OCI-LY1 (cell line): ENCODE data around the gene CDKN2AIPNL.

Experiments used
- H2AFZ ChIP-seq: fragments of 200-600 bp; sonication (generic), shearing (Covaris generic); 2 replicates; pipeline ENCODE4 v1.6.0; 2014; ENCODE audit warnings: antibody characterized with exemption, mild to moderate bottlenecking, low read length
- H3F3A ChIP-seq: fragments of 200-600 bp; sonication (generic), shearing (Covaris generic); 2 replicates; pipeline ENCODE4 v1.6.0; 2014; ENCODE audit warnings: mild to moderate bottlenecking, antibody characterized with exemption, low read length, moderate library complexity; ENCODE audit not compliant: insufficient read depth
- H3K27ac ChIP-seq: fragments of 200-600 bp; sonication (generic); 2 replicates; pipeline ENCODE4 v1.5.1; 2014; ENCODE audit warnings: low read length, mixed run types, mild to moderate bottlenecking, low read depth; ENCODE audit not compliant: poor library complexity, severe bottlenecking
- H3K27me3 ChIP-seq: fragments of 200-600 bp; sonication (generic); 2 replicates; pipeline ENCODE4 v1.6.0; 2014; ENCODE audit warnings: antibody characterized with exemption, mild to moderate bottlenecking, low read length, moderate library complexity; ENCODE audit not compliant: insufficient read depth
- H3K36me3 ChIP-seq: fragments of 200-600 bp; sonication (generic); 2 replicates; pipeline ENCODE4 v1.6.1; 2014; ENCODE audit warnings: mild to moderate bottlenecking, antibody characterized with exemption, low read length, moderate library complexity, mixed read lengths; ENCODE audit not compliant: insufficient read depth
- H3K4me1 ChIP-seq: fragments of 200-600 bp; sonication (generic); 2 replicates; pipeline ENCODE4 v1.5.1; 2014; ENCODE audit warnings: mild to moderate bottlenecking, low read length, moderate library complexity; ENCODE audit not compliant: insufficient read depth, severe bottlenecking
- H3K4me2 ChIP-seq: fragments of 200-600 bp; sonication (generic), shearing (Covaris generic); 2 replicates; pipeline ENCODE4 v1.6.1; 2014; ENCODE audit warnings: low read length
- H3K4me3 ChIP-seq: fragments of 200-600 bp; sonication (generic); 2 replicates; pipeline ENCODE4 v1.5.1; 2014; ENCODE audit warnings: low read length, low read depth, mild to moderate bottlenecking, mixed read lengths; ENCODE audit not compliant: poor library complexity, severe bottlenecking
- H3K79me2 ChIP-seq: fragments of 200-600 bp; shearing (Covaris generic); 2 replicates; pipeline ENCODE4 v1.6.1; 2016; ENCODE audit warnings: mixed run types, low read length, mixed read lengths; ENCODE audit not compliant: insufficient read depth
- H3K9ac ChIP-seq: fragments of 200-600 bp; sonication (generic), shearing (Covaris generic); 2 replicates; pipeline ENCODE4 v1.6.1; 2014; ENCODE audit warnings: mild to moderate bottlenecking, low read length, mixed read lengths
- H3K9me2 ChIP-seq: fragments of 200-600 bp; sonication (generic), shearing (Covaris generic); 2 replicates; pipeline ENCODE4 v1.6.1; 2014; ENCODE audit warnings: low read depth, mild to moderate bottlenecking, low read length, mixed read lengths
- H3K9me3 ChIP-seq: fragments of 200-600 bp; shearing (Covaris generic); 2 replicates; pipeline ENCODE4 v1.6.1; 2014; ENCODE audit warnings: low read length, mixed read lengths
- H4K20me1 ChIP-seq: fragments of 200-600 bp; sonication (generic), shearing (Covaris generic); 2 replicates; pipeline ENCODE4 v1.6.0; 2016; ENCODE audit warnings: mild to moderate bottlenecking, low read length; ENCODE audit not compliant: insufficient read depth
- EZH2 ChIP-seq: fragments of 200-600 bp; sonication (generic), shearing (Covaris generic); IDR thresholded peaks from 2 replicates; pipeline ENCODE4 v1.8.0; 2017; ENCODE audit warnings: borderline replicate concordance, mixed run types, mild to moderate bottlenecking, antibody characterized with exemption, low read length, moderate library complexity, mixed read lengths
- TF ChIP-seq, protein P1 (sequence below): fragments of 200-600 bp; sonication (generic), shearing (Covaris generic); IDR thresholded peaks from 2 replicates; pipeline ENCODE4 v1.5.1; 2017; ENCODE audit warnings: mild to moderate bottlenecking, antibody characterized with exemption, low read length, moderate library complexity, mixed read lengths

The CDKN2AIPNL gene

DNA sequence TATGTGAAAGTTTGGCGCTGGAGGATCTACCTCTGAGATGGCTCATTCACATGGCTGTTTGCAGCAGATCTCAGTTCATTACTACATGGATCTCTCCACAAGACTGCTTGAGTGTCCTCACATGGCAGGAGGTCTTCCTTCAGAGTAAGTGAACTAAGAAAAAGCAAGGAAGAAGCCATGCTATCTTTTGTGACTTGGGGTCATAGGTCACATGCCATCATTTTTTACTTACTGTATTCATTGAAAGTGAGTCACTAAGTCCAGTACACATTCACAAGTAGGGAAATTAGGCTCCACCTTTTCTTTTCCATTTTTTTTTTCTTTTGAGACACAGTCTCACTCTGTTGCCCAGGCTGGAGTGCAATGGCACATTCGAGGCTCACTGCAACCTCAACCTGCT lies 8.7 kb upstream of the CDKN2AIPNL start:
- no peaks in the 10 kb centered on the region for H3K79me2 ChIP-seq
- no peaks in the 10 kb centered on the region for H3K4me1 ChIP-seq
- H4K20me1 ChIP-seq, result no peaks in the 10 kb centered on the region
- H3F3A ChIP-seq, result no peaks in the 10 kb centered on the region
- H3K9me3 ChIP-seq, result 0 out of 2 replicates have a peak, but pooled peaks cover 3% of the 10 kb centered on the region
- H3K36me3 ChIP-seq, result no peaks in the 10 kb centered on the region; the same call in 1 of the 2 replicates
- no peak overlapping the region for H3K4me2 ChIP-seq
- no peak overlapping the region for H2AFZ ChIP-seq
- no peak overlapping the region for H3K4me3 ChIP-seq
- no peak overlapping the region for H3K27ac ChIP-seq
- H3K27me3 ChIP-seq, result no peaks in the 10 kb centered on the region
- TF ChIP-seq EZH2, result no peak
- TF ChIP-seq, protein P1, sequence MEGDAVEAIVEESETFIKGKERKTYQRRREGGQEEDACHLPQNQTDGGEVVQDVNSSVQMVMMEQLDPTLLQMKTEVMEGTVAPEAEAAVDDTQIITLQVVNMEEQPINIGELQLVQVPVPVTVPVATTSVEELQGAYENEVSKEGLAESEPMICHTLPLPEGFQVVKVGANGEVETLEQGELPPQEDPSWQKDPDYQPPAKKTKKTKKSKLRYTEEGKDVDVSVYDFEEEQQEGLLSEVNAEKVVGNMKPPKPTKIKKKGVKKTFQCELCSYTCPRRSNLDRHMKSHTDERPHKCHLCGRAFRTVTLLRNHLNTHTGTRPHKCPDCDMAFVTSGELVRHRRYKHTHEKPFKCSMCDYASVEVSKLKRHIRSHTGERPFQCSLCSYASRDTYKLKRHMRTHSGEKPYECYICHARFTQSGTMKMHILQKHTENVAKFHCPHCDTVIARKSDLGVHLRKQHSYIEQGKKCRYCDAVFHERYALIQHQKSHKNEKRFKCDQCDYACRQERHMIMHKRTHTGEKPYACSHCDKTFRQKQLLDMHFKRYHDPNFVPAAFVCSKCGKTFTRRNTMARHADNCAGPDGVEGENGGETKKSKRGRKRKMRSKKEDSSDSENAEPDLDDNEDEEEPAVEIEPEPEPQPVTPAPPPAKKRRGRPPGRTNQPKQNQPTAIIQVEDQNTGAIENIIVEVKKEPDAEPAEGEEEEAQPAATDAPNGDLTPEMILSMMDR, result no peak
- no peaks in the 10 kb centered on the region for H3K9me2 ChIP-seq
- H3K9ac ChIP-seq, result no peak overlapping the region

DNA sequence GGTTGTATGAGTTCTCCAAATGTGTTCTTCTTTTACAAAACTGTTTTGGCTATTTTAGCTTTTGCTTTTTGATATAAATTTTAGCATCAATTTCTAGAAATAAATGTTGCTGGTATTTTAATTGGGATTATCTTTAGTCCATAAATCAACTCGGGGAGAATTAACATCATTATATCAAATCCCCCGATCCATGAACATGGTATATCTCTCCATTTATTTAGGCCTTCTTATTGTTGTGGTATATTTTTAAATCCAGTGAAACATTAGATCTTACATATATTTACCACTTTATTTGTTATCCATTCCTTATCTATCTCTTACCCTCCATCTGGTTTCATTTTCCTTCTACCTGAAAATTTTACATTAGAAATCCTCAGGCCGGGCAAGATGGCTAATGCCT lies 7.3 kb upstream of the CDKN2AIPNL start:
- no peak overlapping the region for H2AFZ ChIP-seq
- no peaks in the 10 kb centered on the region; the same call in 1 of the 2 replicates for H3K36me3 ChIP-seq
- H3K4me2 ChIP-seq, result no peak overlapping the region
- 0 out of 2 replicates have a peak, but pooled peaks cover 3% of the 10 kb centered on the region for H3K9me3 ChIP-seq
- H3K9me2 ChIP-seq, result no peaks in the 10 kb centered on the region
- TF ChIP-seq EZH2, result no peak
- TF ChIP-seq, protein P1, result no peak
- no peak overlapping the region for H3K4me3 ChIP-seq
- H3K79me2 ChIP-seq, result no peaks in the 10 kb centered on the region
- no peaks in the 10 kb centered on the region for H3K4me1 ChIP-seq
- H3K9ac ChIP-seq, result no peak overlapping the region
- no peak overlapping the region for H3K27ac ChIP-seq
- no peaks in the 10 kb centered on the region for H3K27me3 ChIP-seq
- no peaks in the 10 kb centered on the region for H4K20me1 ChIP-seq
- no peaks in the 10 kb centered on the region for H3F3A ChIP-seq

DNA sequence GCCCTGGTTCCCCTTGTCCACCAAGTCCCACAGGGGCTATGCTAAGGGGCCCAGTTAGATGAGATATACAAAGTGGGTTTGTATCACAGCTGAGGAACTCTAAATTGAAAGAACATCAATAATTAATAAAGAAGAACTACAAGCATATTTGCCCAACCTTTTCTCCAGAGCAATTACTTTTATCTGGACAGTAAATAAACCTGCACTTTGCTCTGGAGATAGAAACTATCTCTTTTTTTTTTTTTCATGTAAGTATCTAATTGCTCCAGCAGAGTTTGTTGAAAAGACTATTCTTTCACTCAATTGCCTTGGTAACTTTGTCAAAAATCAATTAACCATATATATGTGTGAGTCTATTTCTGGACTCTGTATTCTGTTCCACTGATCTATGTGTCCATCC lies 6.0 kb upstream of the CDKN2AIPNL start:
- no peak overlapping the region for H3K9ac ChIP-seq
- no peak overlapping the region for H3K4me3 ChIP-seq
- no peaks in the 10 kb centered on the region for H3K79me2 ChIP-seq
- H4K20me1 ChIP-seq, result no peaks in the 10 kb centered on the region
- H3K9me3 ChIP-seq, result 0 out of 2 replicates have a peak, but pooled peaks cover 3% of the 10 kb centered on the region
- no peak overlapping the region for H3K4me2 ChIP-seq
- H3K27ac ChIP-seq, result no peak overlapping the region
- no peaks in the 10 kb centered on the region for H3F3A ChIP-seq
- no peaks in the 10 kb centered on the region for H3K9me2 ChIP-seq
- H2AFZ ChIP-seq, result no peak overlapping the region
- H3K27me3 ChIP-seq, result no peaks in the 10 kb centered on the region
- H3K4me1 ChIP-seq, result peaks cover under 1% of the 10 kb centered on the region
- no peaks in the 10 kb centered on the region; the same call in 1 of the 2 replicates for H3K36me3 ChIP-seq
- no peak for TF ChIP-seq EZH2
- TF ChIP-seq, protein P1, result no peak
